ENCODE results near the gene FBLN1.
A peak's percentile ranks its signal among the peaks of the same experiment; 100 is the strongest.
"Not testable (repeated sequence)": the region's sequence is repeated elsewhere in the genome, so short reads cannot be mapped to it uniquely, and the experiment has no call there.

The FBLN1 gene

DNA sequence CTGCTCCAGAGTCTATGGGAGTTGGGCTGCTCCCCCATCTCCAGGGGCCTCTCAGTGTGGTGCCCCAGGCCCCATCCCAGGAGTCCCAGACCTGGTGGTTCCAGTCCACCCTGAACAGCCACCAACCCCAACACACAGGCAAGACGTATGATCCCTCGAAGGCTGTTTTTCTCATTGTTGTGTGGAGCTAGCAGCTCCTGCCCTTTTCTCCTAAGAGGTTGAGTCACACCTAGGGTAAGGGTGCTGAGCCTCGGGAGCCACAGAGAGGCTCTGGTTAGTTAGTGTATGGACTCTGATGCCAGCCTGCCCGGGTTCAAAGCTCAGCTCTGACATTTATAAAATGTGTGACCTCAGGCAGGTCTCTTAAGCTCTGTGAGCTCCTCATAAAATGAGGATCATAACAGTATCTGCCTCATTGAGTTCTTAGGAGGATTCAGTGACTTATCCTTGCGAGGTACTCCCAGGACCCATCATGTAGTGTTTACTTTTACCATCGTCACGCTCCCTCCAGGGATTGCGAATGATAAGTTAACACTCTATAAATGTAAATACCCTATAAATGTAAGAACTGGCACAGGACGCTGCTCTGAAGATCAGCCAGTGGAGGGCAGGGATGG, 47.2 kb downstream of the FBLN1 start:
- DNase-seq, result no peak

DNA sequence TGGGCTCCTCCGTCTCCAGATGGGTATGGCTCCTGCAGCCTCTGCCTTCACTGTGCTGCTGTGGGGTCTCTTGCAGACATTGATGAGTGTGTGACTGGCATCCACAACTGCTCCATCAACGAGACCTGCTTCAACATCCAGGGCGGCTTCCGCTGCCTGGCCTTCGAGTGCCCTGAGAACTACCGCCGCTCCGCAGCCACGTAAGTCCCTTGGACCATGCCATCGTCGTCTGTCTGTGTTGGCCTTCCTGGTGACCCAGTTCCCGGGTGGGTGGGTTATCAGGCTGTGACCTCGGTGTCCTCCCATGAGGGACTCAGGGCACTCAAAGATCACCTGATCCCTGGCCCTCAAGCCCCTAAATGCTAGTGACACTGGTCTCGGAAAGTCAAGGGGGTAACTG, 47.7 kb downstream of the FBLN1 start:
- no peak for DNase-seq

DNA sequence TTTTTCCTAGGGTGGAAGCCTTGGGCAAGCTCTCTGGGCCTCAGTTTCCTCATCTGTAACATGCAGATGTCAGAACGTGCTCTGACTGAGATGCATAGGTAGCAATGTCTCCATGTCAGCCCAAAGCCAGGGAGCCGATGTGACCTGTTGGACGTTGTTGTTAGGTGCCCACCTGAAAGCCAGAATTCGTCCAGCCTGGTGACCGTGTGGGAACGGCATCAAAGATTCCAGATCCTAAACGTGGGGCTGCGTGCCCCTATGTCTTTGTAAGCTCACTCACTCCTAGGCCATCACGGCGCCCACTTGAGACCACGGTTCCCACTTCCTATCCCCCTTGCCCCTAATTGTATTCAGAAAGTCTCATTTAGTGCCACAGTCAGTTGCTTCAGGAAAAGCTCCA, 48.2 kb downstream of the FBLN1 start:
- no peak for DNase-seq

DNA sequence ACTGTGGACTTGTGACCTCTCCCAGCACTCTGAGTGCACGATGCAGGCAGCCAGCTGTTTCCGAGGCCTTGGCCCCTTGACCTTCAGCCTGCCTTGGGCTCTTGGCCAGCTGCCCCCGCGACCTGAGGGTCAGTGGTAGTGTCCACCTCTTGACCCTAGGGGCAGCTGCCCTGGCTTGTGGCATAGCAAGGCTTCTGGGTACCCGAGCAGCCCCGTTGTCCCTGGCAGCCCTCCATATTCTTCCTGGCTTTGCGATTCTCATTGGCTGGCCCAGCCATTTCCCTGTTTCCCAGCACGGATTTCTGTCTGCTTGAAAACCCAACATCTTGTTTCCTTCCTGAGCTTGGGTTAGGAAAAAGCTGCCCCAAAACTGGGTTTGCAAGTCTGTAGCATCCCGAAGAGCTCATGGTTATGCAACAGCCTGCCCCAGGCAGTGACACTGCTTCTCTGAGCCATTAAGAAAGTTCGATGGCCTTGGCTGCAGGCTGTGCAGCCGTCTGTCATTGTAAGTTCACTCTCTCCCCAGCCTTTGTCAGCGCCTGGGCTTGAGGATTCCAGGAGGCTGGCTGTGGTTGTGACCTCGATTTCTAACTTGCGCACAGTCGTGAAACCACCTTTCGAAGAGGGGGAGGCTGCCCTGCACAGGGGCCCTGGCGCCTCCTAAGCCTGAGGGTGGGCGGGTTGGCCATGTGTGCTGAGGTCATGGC, 48.8 kb downstream of the FBLN1 start:
- DNase-seq, result no peak

DNA sequence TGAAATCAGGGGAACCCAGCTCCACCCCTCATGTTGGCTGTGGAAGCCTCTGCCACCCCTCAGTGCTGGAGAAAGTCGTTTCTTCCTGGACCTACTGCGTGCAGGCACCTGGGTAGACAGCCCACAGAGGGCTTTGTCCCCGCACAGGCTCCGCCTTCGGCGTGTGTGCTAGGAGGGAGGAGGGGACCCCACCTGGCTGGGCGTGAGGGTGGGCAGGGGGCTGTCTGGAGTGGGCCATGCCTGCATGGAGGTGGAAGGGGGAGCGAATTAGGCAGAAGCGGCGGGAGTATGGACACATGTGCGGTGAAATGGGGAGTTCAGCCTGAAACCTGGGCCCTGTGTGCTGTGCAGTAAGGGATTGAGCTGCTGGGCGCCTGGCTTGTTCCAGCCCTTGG, 49.3 kb downstream of the FBLN1 start:
- no peak for DNase-seq

- no peak for DNase-seq
Measured at GRCh38 chr22:45552580-45553350, 50.1 kb downstream of the FBLN1 start.

- DNase-seq, result peak; percentile 34 to 50
Measured at GRCh38 chr22:45553351-45554039, 50.8 kb downstream of the FBLN1 start.

DNA sequence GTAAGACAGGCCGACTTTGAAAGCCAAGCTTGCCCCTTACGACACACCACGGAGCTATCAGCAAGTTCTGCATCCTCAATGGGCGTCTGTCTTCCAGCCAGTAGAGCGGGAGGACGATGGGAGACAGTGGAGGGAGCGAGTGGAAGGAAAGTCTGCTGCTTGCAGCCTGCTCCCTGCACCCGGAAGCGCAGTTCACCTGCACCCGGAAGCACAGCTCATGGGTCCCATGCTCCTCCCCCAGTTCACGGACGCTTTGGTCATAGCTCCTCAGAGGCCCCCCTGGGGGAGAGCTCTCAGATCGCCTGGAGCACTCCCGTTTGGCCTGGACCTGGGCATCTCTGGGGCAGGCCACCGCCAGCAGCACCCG, 51.3 kb downstream of the FBLN1 start:
- no peak for DNase-seq

GRCh38 chr22:45554861-45555260, 52.2 kb downstream of the FBLN1 start:
- no peak for DNase-seq

DNA sequence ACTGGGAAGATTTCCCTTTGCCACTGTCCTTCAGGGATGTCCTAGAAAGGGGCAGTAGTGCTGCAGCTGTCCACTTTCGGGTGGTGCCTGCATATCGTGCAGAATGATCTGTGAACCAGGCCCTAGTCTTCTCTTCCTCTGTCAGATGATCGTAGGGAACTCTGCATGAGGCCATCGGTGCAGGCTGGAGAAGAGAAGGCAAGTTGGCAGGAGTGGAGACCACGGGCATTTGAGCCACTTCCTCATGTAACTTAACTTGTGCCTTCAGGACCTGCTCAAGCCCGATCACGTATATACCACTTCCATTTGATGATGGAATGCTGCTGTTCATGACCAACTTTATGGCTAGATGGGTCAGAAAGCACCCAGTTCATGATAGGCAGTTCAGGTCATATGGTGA, 55.2 kb downstream of the FBLN1 start:
- not testable (repeated sequence) for DNase-seq

GRCh38 chr22:45560092-45560491, 57.4 kb downstream of the FBLN1 start:
- not testable (repeated sequence) for DNase-seq

DNA sequence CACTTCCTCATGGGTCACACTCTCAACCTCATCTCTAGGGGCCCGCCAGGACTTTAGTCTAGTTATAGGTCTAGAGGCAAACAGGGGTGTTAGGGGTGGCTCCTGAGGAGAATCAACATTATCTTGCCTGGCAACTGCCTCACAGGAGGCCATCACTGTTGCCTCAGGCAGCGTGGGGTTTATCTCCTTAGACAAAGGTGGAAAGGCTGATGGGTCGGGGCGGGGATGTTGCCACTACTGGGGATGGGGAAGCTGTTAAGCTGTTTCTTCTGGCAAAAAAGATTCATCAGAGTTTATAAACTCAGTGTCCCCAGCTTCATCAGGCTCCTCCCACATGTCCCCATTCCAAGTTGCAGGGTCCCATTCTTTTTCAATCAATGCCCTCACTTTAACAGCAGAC, 58.1 kb downstream of the FBLN1 start:
- not testable (repeated sequence) for DNase-seq

GRCh38 chr22:45562102-45562501, 59.4 kb downstream of the FBLN1 start:
- DNase-seq, result no peak

DNA sequence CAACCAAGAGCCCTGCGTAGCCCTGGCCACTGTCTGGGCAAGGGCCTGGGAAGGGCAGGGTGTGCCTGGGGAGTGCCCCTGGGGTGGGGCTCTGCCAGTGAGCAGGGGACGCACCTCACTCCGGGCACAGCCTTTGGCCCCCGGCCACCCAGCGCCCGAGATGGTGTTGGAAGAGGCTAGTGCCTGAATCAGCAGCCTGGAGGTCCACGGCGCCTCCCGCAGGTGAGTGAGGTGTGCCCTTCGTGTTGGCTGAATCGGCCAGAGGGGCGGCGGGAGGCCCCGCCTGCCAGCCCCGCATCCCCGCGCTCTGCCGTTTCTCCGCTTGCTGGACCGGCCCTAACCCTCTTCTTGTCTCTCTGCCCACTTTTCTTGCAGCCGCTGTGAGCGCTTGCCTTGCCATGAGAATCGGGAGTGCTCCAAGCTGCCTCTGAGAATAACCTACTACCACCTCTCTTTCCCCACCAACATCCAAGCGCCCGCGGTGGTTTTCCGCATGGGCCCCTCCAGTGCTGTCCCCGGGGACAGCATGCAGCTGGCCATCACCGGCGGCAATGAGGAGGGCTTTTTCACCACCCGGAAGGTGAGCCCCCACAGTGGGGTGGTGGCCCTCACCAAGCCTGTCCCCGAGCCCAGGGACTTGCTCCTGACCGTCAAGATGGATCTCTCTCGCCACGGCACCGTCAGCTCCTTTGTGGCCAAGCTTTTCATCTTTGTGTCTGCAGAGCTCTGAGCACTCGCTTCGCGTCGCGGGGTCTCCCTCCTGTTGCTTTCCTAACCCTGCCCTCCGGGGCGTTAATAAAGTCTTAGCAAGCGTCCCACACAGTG, 60.1 kb downstream of the FBLN1 start:
- DNase-seq, result no peak

DNA sequence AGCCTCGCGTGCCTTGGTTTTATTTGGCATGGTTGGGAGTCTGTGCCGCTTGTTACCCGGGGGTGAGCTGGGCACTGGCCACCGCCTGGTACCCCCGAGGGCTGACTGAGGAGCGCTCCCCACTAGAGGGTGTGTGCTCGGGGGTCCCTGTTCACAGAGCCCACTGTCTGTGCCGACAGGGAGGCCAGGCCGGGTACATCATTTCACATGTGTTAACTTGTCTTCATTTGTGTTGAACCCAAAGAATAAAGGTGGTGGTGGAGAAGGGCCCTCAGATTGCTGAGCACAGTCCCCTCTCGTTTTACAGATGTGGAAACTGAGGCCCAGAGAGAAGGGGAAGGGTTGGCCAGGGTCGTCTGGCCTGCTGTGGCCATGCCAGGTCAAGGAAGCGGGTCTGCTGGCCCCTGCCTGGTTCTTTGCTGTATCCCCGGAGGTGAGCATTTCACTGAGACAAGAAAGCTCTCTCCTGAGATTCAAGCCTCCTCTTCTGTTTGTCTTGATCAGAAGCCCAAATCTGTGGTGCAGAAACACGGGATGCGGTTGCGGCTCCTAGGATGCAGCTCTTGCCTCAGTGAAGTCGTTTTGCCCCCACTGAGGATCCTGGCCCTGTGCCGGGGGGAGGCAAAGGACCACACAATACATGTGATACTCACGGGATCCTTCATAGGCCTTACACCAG, 60.8 kb downstream of the FBLN1 start:
- no peak for DNase-seq

DNA sequence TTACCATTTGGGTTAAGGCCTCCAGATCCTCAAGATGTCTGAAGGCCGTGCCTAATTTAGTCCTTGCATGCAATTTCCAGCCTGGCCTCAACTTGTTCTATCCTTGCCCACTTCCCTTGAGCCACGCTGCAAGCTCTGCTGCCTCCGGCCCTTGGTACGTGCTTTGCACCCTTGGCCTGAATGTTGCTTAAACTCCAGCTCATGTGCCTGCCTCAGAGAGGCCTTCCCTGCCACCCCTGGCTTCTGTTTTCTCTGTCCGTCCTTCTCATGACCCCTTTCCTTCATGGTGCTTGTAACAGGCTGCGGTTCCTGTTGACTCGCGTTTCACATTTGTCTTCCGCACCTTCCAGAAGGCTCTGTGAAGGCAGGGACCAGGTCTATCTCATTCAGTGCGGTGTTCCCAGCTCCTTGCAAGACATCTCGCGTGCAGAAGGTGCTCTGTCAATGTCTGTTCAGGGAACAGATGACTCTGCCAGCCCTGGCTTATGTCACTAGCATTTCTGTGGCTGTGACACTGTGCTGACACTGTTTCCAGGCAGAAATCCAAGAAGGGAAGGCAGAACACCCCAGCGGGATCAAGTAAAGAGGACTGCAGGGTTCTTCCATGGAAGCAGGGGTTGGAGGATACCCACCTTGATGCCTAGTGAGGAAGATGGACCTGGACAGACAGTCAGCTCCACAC, 61.8 kb downstream of the FBLN1 start:
- no peak for DNase-seq

DNA sequence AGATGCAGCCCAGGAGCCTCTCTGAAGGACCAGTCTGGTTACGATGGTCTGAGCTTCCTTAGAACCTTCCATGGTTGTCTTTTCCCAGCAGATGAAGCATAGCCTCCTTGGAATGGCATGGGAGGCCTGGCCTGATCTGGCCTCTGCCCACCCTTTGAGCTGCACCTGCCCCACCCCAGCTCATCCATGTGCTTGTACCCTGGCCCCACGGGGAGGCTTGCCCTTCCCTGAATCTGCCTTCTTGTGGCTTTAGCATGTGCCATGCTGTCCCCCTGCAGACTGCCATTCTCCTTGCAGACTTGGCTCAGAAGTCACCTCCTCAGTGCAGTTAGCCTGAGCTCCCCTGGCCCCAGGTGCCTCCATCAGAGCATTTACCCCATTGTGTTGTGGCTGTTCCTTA, 62.5 kb downstream of the FBLN1 start:
- no peak for DNase-seq

DNA sequence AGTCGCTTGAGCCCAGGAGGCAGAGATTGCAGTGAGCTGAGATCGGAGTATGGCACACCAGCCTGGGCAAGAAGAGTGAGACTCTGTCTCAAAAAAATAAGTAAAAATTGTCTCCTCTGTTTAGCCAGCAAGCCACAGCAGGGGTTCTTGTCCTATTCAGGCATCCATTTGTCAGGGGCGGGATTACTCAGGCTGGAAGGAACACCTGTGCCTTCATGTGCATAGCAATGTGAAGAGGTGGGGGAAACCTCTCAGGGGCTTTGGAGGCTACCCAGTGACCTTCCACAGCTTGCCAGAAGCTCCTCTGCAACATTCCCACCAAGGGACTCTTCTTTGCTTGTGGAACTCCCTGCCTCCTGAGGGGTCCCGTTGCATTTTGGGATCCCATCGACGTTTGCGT, 63.3 kb downstream of the FBLN1 start:
- no peak for DNase-seq

GRCh38 chr22:45568213-45568612, 65.5 kb downstream of the FBLN1 start:
- no peak for DNase-seq

DNA sequence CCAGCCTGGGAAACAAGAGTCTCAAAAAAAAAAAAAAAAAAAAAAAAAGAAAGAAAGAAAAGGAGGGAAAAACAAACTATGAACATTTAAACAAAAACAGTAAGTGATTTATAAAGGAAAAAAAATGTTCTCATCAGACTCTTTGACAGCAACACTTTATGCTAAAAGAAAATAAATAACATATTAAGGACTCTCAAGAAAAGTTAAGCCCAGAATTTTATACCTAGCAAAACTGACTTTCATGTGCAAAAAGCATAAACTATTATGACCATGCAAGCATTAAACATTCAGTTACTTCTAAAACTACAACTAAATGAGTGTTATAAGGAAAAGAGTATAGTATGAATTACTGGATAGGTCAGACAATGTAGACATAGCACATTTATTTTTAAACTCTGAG, 68.4 kb downstream of the FBLN1 start:
- no peak for DNase-seq

GRCh38 chr22:45572444-45572843, 69.8 kb downstream of the FBLN1 start:
- no peak for DNase-seq
